Uterus (tissue), 4 donors: ENCODE measurements around the gene MLXIPL. TPM values are rescaled to one million over a fixed set of nuclear protein-coding genes. Genes with fewer than 3 reads are reported as not detected.
"Not testable (repeated sequence)": the region's sequence is repeated elsewhere in the genome, so short reads cannot be mapped to it uniquely, and the experiment has no call there.

Experiments
- DNase-seq, 2 donors: peaks; one replicate each; pipeline ENCODE4 v3.0.0-alpha.2; 2019 to 2020
- H3K27ac ChIP-seq, 2 donors: fragments of 200-600 bp; sonication (generic); 1 replicate in 1 of 2; 2 replicates in 1 of 2; pipeline ENCODE4 v1.5.1; 2016 to 2018
- H3K27me3 ChIP-seq, 2 donors: fragments of 200-600 bp; sonication (generic); one replicate each; pipeline ENCODE4 v1.5.1; 2018 to 2019; ENCODE audit warnings: control low read depth in 1 of 2
- H3K36me3 ChIP-seq, 2 donors: fragments of 200-600 bp; sonication (generic); one replicate each; pipeline ENCODE4 v1.5.1; 2019; ENCODE audit warnings: control low read depth in 1 of 2
- H3K4me1 ChIP-seq, 2 donors: fragments of 200-600 bp; sonication (generic); one replicate each; pipeline ENCODE4 v1.5.1; 2018 to 2019; ENCODE audit warnings: control low read depth in 1 of 2
- H3K4me3 ChIP-seq, 2 donors: fragments of 200-600 bp; sonication (generic); 1 replicate in 1 of 2; 2 replicates in 1 of 2; pipeline ENCODE4 v1.5.1; 2018 to 2019; ENCODE audit warnings: mild to moderate bottlenecking in 1 of 2
- H3K9me3 ChIP-seq, 2 donors: fragments of 200-600 bp; sonication (generic); one replicate each; pipeline ENCODE4 v1.5.1; 2019; ENCODE audit warnings: control low read depth in 1 of 2
- POLR2A ChIP-seq, 2 donors: fragments of 450-650 bp; IDR thresholded peaks; one replicate each; pipeline ENCODE4 v1.6.1; 2016; ENCODE audit warnings: antibody characterized with exemption in 2 of 2, mild to moderate bottlenecking in 1 of 2, moderate library complexity in 1 of 2
- intact Hi-C: fragments of 100-400 bp; cut with DNase I; formaldehyde crosslinking; loops from one replicate; pipeline ENCODE4 v1.15.1; 2023; ENCODE audit warnings: low total_unique reads
- total RNA-seq, 4 donors: library from RNA; depleted of rRNA in 3 of 4; stranded (reverse); fragments of >200 nt in 3 of 4; gene quantifications; one replicate each; pipeline versions ENCODE4 v1.1.0 to v1.2.4, GENCODE V29; 2014 to 2023
- TF ChIP-seq, protein P1 (sequence below), 4 experiments: fragments of 200-600 bp in 2 of 4; fragments of 450-650 bp in 2 of 4; sonication (generic) in 2 of 4; IDR thresholded peaks; one replicate each; pipeline ENCODE4 v1.5.1; 2016 to 2019; ENCODE audit warnings: antibody characterized with exemption in 4 of 4, mild to moderate bottlenecking in 2 of 4, moderate library complexity in 1 of 4
- donor health status: DM: yes; HTN: yes; CAD: no.

The MLXIPL gene
- total RNA-seq, 4 donors from 2014 or later, result 1.7 to 1.9 TPM; not detected in 2

DNA sequence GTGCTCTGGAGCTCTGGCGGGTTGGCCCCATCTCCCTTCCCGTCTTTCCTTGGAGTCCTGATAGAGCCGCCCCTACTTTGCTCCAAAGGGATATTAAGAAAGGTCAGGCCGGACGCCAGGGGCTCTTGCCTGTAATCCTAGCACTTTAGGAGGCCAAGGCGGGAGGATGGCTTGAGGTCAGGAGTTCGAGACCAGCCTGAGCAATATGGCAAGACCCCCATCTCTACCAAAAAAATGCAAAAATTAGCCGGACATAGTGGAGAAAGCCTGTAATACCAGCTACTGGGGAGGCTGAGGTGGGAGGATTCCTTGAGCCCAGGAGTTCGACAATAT, 313 bp upstream of the MLXIPL start:
- Histone ChIP-seq H3K36me3 (no peaks in the 10 kb centered on the region), H3K27ac (no peak overlapping the region), H3K4me3 (no peak overlapping the region), H3K9me3 (no peaks in the 10 kb centered on the region), H3K4me1 (peaks cover 0 to 7% of the 10 kb centered on the region in 2 donors), H3K27me3 (peaks cover 18 to 24% of the 10 kb centered on the region in 2 donors)
- TF ChIP-seq POLR2A (IDR thresholded peaks at IDR 0.05), result no peak
- TF ChIP-seq, protein P1, sequence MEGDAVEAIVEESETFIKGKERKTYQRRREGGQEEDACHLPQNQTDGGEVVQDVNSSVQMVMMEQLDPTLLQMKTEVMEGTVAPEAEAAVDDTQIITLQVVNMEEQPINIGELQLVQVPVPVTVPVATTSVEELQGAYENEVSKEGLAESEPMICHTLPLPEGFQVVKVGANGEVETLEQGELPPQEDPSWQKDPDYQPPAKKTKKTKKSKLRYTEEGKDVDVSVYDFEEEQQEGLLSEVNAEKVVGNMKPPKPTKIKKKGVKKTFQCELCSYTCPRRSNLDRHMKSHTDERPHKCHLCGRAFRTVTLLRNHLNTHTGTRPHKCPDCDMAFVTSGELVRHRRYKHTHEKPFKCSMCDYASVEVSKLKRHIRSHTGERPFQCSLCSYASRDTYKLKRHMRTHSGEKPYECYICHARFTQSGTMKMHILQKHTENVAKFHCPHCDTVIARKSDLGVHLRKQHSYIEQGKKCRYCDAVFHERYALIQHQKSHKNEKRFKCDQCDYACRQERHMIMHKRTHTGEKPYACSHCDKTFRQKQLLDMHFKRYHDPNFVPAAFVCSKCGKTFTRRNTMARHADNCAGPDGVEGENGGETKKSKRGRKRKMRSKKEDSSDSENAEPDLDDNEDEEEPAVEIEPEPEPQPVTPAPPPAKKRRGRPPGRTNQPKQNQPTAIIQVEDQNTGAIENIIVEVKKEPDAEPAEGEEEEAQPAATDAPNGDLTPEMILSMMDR (IDR thresholded peaks at IDR 0.05), result no peak
- intact Hi-C loops, result no loop called here
- no peak for DNase-seq

DNA sequence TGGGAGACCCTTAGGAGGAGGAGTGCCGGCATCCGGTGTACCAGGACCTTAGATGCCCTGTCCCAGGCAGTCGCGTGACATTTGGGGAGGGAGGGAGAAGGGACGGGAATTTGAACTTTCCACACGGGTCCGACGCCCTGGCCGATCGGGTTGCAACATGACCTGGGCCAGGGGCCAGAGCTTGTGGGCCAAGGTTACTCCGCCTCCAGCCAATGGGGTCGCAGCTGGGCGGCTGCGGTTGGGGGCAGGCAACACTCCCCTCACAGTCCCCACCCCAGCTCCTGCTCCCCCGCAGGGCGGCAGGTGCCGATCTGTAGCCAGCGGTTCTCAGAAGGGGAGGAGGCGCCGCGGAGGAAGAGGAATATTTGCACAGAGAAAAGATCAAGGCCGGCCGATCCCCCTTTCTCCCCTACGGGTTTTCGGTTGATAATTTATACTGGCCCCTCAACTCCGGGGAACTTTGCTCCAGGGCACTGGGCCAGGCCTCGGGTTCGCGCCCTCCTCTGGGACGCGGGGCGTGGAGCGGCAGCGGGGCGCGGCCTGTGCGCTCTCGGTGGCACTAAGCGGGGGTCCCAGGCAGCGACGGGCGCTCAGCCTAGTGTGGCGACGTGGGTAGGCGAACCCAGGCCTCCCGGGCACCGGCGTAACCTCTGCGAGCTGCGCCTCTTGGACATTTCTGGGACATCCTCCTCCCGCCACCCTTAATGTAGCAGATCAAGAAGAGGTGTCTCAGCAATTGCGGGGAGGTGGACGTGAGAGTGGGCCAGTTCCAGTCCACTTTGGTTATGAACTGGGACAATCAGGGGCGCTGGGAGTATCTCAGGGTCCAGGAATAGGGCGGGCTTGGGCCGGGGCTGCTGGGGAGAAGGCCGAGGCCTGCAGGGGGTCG, 1.2 kb downstream of the MLXIPL start:
- no peaks in the 10 kb centered on the region for H3K9me3 ChIP-seq
- H3K27me3 ChIP-seq, result peaks cover 18 to 24% of the 10 kb centered on the region in 2 donors
- no peak for TF ChIP-seq POLR2A (IDR thresholded peaks at IDR 0.05)
- TF ChIP-seq, protein P1 (IDR thresholded peaks at IDR 0.05), result no peak
- H3K27ac ChIP-seq, result no peak overlapping the region
- peak in 1 of 2 donors; percentile 37 for DNase-seq
- H3K36me3 ChIP-seq, result no peaks in the 10 kb centered on the region
- intact Hi-C loops, result no loop called here
- H3K4me3 ChIP-seq, result no peak overlapping the region
- H3K4me1 ChIP-seq, result peaks cover 0 to 7% of the 10 kb centered on the region in 2 donors

DNA sequence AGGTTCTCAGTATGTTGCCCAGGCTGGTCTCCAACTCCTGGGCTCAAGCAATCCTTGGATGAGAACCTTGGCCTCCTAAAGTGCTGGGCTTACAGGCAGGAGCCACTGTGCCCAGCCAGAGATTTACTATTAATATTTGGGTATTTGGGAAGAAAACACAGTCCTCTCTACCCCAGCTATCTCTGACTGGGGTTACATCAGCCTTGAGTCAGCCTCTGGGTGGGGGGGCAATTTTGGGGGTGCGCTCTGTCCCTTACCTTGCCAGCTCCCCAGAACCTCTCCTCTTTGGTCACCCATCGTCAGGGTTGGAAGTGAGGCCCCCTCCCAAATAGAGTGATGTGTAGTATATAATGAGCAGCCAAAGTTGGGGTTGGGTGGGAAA, 1.8 kb downstream of the MLXIPL start:
- Histone ChIP-seq H3K9me3 (no peaks in the 10 kb centered on the region), H3K27me3 (peaks cover 18 to 24% of the 10 kb centered on the region in 2 donors), H3K36me3 (no peaks in the 10 kb centered on the region), H3K4me1 (peaks cover 0 to 7% of the 10 kb centered on the region in 2 donors), H3K27ac (no peak overlapping the region), H3K4me3 (no peak overlapping the region)
- DNase-seq, result no peak
- TF ChIP-seq, protein P1 (IDR thresholded peaks at IDR 0.05), result no peak
- TF ChIP-seq POLR2A (IDR thresholded peaks at IDR 0.05), result no peak
- intact Hi-C loops, result no loop called here

DNA sequence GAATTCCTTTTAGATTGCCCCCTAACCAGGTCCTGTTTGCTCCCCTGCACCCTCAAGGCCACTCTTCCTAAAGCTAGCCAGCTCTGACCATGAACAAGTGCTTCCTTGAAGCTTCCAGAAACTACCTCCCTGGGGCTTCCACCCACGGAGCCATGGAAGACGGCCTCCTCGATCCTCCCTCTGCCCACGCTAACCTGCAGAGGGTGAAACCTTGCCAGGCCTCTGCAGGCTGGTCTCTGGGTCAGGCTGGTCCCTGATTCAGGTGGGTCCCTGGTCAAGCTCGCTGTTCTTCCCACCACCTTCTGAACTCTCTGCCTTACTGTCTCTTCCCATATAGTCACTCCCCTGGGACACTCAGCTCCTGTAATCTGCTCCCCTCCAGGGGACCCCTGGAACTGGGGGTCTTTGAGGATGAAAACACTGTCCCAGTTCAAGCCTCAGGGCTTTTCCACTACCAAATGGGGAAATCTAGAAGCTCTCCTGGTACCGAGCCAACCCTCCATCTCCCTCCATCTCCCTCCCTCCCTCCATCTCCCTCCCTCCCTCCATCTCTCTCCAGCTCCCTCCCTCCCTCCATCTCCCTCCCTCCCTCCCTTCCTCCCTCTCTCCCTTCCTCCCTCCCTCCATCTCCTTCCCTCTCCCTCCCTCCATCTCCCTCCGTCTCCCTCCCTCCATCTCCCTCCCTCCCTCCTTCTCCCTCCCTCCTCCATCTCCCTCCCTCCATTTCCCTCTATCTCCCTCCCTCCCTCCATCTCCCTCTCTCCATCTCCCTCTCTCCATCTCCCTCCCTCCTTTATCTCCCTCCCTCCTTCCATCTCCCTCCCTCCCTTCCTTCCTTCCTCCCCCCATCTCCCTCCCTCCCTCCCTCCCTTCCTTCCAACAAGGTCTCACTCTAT, 2.9 kb downstream of the MLXIPL start:
- TF ChIP-seq, protein P1 (IDR thresholded peaks at IDR 0.05), result no peak
- TF ChIP-seq POLR2A (IDR thresholded peaks at IDR 0.05), result no peak
- H3K9me3 ChIP-seq, result no peaks in the 10 kb centered on the region
- peaks cover 18 to 24% of the 10 kb centered on the region in 2 donors for H3K27me3 ChIP-seq
- no peaks in the 10 kb centered on the region for H3K36me3 ChIP-seq
- H3K4me1 ChIP-seq, result peaks cover 0 to 7% of the 10 kb centered on the region in 2 donors
- intact Hi-C loops, result no loop called here
- no peak overlapping the region for H3K4me3 ChIP-seq
- no peak for DNase-seq
- H3K27ac ChIP-seq, result no peak overlapping the region

DNA sequence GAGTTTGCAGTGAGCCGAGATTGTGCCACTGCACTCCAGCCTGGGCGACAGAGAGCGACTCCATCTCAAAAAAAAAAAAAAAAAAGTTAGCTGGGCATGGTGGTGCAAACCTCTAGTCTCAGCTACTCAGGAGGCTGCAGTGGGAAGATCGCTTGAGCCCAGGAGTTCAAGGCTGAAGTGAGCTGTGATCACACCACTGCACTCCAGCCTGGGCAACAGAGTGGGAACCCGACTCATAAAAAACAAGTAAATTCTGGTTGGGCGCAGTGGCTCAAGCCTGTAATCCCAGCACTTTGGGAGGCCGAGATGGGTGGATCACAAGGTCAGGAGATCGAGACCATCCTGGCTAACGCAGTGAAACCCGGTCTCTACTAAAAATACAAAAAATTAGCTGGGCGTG, 4.9 kb downstream of the MLXIPL start:
- H3K27ac ChIP-seq, H3K4me3 ChIP-seq, H3K4me1 ChIP-seq, intact Hi-C loops, DNase-seq, H3K36me3 ChIP-seq, H3K9me3 ChIP-seq: not testable (repeated sequence)
- H3K27me3 ChIP-seq, result peaks cover 13 to 14% of the 10 kb centered on the region in 2 donors
